ENCODE data around the gene SHANK1. TPM values are rescaled to one million over a fixed set of nuclear protein-coding genes. Genes with fewer than 3 reads are reported as not detected.
A peak's percentile ranks its signal among the peaks of the same experiment; 100 is the strongest.

SHANK1 gene
- total and polyA plus RNA-seq, 12 donors: 1.5 to 22.6 (median 9.0) TPM

- peak in 1 of 2 donors; percentile 43 for TF ChIP-seq POLR2A (IDR thresholded peaks at IDR 0.05)
- TF ChIP-seq, protein P1, sequence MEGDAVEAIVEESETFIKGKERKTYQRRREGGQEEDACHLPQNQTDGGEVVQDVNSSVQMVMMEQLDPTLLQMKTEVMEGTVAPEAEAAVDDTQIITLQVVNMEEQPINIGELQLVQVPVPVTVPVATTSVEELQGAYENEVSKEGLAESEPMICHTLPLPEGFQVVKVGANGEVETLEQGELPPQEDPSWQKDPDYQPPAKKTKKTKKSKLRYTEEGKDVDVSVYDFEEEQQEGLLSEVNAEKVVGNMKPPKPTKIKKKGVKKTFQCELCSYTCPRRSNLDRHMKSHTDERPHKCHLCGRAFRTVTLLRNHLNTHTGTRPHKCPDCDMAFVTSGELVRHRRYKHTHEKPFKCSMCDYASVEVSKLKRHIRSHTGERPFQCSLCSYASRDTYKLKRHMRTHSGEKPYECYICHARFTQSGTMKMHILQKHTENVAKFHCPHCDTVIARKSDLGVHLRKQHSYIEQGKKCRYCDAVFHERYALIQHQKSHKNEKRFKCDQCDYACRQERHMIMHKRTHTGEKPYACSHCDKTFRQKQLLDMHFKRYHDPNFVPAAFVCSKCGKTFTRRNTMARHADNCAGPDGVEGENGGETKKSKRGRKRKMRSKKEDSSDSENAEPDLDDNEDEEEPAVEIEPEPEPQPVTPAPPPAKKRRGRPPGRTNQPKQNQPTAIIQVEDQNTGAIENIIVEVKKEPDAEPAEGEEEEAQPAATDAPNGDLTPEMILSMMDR (IDR thresholded peaks at IDR 0.05): no peak
- 2% methylated on average over 25 to 38 of the region's 38 CpGs for WGBS, 4 donors
- no peaks in the 10 kb centered on the region for H3K9me3 ChIP-seq (replicated peaks in 1 of 3)
- peak; percentile 96 to 99 (median 98) for DNase-seq
- intact Hi-C loops (cut with DNase I): no loop called here
- H3K4me3 ChIP-seq: peak overlapping the region in 1 of 4 donors; percentile 55
- peaks cover 0 to 10% of the 10 kb centered on the region in 2 donors for H3K4me1 ChIP-seq (replicated peaks in 1 of 2)
- no peaks in the 10 kb centered on the region for H3K27me3 ChIP-seq
- no peaks in the 10 kb centered on the region for H3K36me3 ChIP-seq (replicated peaks in 1 of 2)
- peak overlapping the region in 2 of 5 donors; percentile 88 to 92 for H3K27ac ChIP-seq
Measured at GRCh38 chr19:50657712-50658440, 61.7 kb downstream of the SHANK1 start.

GRCh38 chr19:50657222-50657669 lies 62.4 kb downstream of the SHANK1 start:
- Histone ChIP-seq H3K27ac (peak overlapping the region in 1 of 5 donors; percentile 70), H3K4me3 (no peak overlapping the region), H3K4me1 (replicated peaks in 1 of 2) (peaks cover 0 to 10% of the 10 kb centered on the region in 2 donors), H3K36me3 (replicated peaks in 1 of 2) (no peaks in the 10 kb centered on the region), H3K27me3 (no peaks in the 10 kb centered on the region), H3K9me3 (replicated peaks in 1 of 3) (no peaks in the 10 kb centered on the region)
- no peak for TF ChIP-seq POLR2A (IDR thresholded peaks at IDR 0.05)
- TF ChIP-seq, protein P1 (IDR thresholded peaks at IDR 0.05): no peak
- WGBS, 4 donors: 55 to 64% (median 59%) methylated on average over 6 of the region's 6 CpGs
- intact Hi-C loops (cut with DNase I): no loop called here
- DNase-seq: no peak

GRCh38 chr19:50654882-50655281 lies 64.7 kb downstream of the SHANK1 start:
- no peak overlapping the region for H3K4me3 ChIP-seq
- no peak for DNase-seq
- no peaks in the 10 kb centered on the region for H3K27me3 ChIP-seq
- TF ChIP-seq POLR2A (IDR thresholded peaks at IDR 0.05): no peak
- TF ChIP-seq, protein P1 (IDR thresholded peaks at IDR 0.05): no peak
- no peaks in the 10 kb centered on the region for H3K36me3 ChIP-seq (replicated peaks in 1 of 2)
- no peak overlapping the region for H3K27ac ChIP-seq
- H3K4me1 ChIP-seq (replicated peaks in 1 of 2): peaks cover 0 to 10% of the 10 kb centered on the region in 2 donors
- no peaks in the 10 kb centered on the region for H3K9me3 ChIP-seq (replicated peaks in 1 of 3)
- intact Hi-C loops (cut with DNase I): no loop called here

DNA sequence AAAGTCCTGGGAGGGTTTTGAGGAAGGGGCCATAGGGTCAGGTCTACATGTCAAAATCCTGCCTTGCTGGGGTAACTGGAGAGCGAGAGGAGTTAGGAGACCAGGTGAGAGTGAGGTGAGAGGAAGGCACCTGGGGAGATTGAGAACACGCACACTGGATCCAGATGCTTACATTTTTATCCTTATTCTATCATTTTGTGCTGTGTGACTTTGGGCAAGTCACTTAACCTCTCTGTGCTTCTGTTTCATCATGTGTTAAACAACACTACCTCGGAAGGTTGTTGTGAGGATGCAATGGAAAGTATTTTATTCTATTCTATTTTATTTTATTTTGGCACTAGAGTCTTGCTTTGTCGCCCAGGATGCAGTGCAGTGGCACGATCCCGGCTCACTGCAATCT lies 66.9 kb downstream of the SHANK1 start:
- no peak for TF ChIP-seq POLR2A (IDR thresholded peaks at IDR 0.05)
- TF ChIP-seq, protein P1 (IDR thresholded peaks at IDR 0.05): no peak
- 83 to 90% (median 88%) methylated on average over 6 of the region's 6 CpGs for WGBS, 4 donors
- Histone ChIP-seq H3K27me3 (peaks cover 1% of the 10 kb centered on the region), H3K27ac (no peak overlapping the region), H3K9me3 (replicated peaks in 1 of 3) (no peaks in the 10 kb centered on the region), H3K4me1 (replicated peaks in 1 of 2) (no peaks in the 10 kb centered on the region), H3K4me3 (no peak overlapping the region), H3K36me3 (replicated peaks in 1 of 2) (no peaks in the 10 kb centered on the region)
- intact Hi-C loops (cut with DNase I): no loop called here
- DNase-seq: no peak
